Stimulated activated naive CD8-positive, alpha-beta T cell treated with anti-CD3 and anti-CD28 coated beads, Interleukin-15, Interleukin-2, amounts not matched to agents 100 ng/mL and 50 ng/mL, for 24 hours (primary cell): ENCODE data around the gene NFE2L2.
"Not testable (repeated sequence)": the region's sequence is repeated elsewhere in the genome, so short reads cannot be mapped to it uniquely, and the experiment has no call there.

Source experiments
- H3K27ac Mint-ChIP-seq: one replicate; pipeline ENCODE4 v1.8.0; 2021; ENCODE audit warnings: mild to moderate bottlenecking, mixed read lengths
- H3K27me3 Mint-ChIP-seq: one replicate; pipeline ENCODE4 v1.8.0; 2021; ENCODE audit warnings: mixed read lengths
- H3K36me3 Mint-ChIP-seq: one replicate; pipeline ENCODE4 v1.8.0; 2021; ENCODE audit warnings: low read depth, mixed read lengths
- H3K4me1 Mint-ChIP-seq: one replicate; pipeline ENCODE4 v1.8.0; 2021; ENCODE audit warnings: low read depth, mixed read lengths
- H3K4me3 Mint-ChIP-seq: one replicate; pipeline ENCODE4 v1.8.0; 2021; ENCODE audit warnings: mild to moderate bottlenecking, mixed read lengths
- H3K9me3 Mint-ChIP-seq: one replicate; pipeline ENCODE4 v1.8.0; 2021; ENCODE audit warnings: mixed read lengths

The NFE2L2 gene

DNA sequence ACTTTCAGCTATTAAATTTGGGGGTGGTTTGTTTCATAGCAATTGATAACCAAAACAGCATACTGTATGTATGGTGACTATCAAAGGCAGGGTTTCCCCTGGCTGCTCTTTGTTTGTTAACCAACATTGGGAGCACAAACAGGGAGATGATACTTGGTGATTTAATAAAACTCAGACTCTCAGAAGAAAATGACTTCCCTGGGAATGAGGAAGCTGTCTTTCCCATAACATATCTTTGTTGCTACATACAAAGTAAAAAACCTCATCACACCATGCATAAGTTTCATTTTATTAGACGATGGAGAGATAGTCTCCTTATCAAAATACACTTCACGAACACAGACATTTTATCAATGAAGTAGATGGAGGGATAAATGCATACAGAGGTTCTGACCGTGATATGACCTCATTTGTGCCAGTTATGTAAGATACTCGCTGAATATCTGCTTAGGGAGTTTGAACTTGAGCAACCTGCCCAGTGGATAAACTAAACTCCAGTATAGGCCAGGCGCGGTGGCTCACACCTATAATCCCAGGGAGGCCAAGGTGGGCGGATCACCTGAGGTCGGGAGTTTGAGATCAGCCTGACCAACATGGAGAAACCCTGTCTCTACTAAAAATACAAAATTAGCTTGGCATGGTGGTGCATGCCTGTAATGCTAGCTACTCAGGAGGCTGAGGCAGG lies 3.8 kb upstream of the NFE2L2 start:
- H3K27me3 Mint-ChIP-seq: no peaks in the 10 kb centered on the region
- no peak overlapping the region for H3K27ac Mint-ChIP-seq
- H3K9me3 Mint-ChIP-seq: no peaks in the 10 kb centered on the region
- peaks cover 1% of the 10 kb centered on the region for H3K36me3 Mint-ChIP-seq
- H3K4me3 Mint-ChIP-seq: no peak overlapping the region
- peaks cover 53% of the 10 kb centered on the region for H3K4me1 Mint-ChIP-seq

DNA sequence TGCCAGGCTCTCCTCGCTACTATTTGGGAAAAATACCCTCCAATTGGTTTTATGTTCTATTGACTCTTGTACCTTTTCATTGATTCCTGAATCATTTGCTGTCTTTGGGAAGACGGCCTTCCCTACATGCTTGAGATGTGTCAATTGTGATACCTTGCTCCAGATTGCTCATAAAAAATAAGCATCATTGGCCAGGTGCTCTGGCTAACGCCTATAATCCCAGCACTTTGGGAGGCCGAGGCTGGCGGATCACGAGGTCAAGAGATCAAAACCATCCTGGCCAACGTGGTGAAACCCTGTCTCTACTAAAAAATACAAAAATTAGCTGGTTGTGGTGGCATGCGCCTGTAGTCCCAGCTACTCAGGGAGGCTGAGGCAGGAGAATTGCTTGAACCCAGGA lies 2.4 kb upstream of the NFE2L2 start:
- H3K27ac Mint-ChIP-seq, H3K27me3 Mint-ChIP-seq, H3K9me3 Mint-ChIP-seq, H3K4me3 Mint-ChIP-seq: not testable (repeated sequence)
- peaks cover 12% of the 10 kb centered on the region for H3K36me3 Mint-ChIP-seq
- peaks cover 46% of the 10 kb centered on the region for H3K4me1 Mint-ChIP-seq

DNA sequence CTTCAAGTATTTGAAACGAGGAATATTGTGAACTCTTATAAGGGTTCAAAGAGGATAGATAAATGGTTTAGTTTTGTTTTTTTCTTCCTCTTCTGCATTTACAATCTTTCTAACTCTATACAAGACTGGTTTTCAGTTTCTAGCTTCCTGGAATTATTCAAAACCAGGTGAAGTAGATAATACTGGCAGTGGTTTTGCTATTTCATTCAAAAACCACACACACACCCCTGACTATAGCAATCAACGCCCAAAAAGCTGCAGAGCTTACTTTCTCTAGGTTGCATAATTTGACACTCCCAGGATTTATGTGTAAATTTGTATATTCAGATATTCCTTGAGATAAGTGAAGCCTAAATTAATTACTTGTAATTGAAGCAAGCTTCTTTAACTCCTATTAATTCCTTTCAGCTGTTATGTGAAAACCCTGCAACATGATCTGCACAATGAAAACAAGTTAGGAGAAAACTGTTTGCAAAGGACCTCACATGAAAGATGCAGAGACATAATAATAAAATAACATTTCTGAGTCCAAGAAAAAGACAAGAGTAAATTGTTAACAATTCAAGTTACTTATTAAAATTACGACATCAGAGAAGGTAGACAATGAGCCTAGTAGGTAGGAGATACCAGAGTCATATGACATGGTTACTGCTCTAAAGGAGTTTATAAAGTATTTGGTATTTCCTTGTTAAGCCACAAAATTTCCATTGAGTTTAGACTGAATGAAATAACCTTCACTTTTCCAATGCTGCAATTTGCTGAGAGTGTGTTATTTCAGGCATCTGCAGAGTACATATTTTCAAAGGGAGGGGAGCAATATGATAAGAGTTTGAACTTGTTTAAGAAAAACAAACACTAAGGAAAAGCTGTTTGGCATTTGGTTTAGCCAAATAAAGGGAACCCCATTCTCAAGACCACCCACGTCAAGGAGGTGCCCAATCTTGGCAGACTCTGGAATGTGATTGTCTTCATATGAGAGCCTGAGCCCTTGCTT lies 1.6 kb upstream of the NFE2L2 start:
- Mint-ChIP-seq H3K4me1 (peaks cover 54% of the 10 kb centered on the region), H3K27ac (peak overlapping the region; percentile 99), H3K36me3 (peaks cover 19% of the 10 kb centered on the region), H3K4me3 (peak overlapping the region; percentile 90), H3K9me3 (no peaks in the 10 kb centered on the region), H3K27me3 (no peaks in the 10 kb centered on the region)

DNA sequence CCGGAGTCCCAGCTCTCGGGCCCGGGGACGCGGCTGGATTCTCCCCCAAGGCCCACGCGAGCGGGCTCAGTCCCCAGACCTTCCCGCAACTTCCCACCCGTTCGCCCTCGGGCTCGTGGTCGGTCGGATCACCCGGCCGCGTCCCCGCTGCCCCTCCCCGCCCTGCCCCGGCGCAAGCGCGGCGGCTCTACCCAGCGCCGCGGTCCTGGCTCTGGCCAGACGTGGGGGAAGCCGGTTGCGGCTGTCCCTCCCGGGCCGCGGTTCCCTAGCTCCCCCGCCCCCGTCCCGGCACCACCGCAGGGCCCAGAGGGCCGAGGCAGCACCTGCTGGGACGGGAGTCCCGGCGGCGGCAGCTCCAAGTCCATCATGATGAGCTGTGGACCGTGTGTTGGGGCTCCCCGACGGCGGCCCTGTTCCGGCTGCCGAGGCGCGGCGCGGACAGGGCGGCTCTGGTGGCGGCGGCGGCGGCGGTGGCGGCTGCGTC lies 276 bp downstream of the NFE2L2 start:
- no peak overlapping the region for H3K27ac Mint-ChIP-seq
- no peaks in the 10 kb centered on the region for H3K9me3 Mint-ChIP-seq
- H3K36me3 Mint-ChIP-seq: peaks cover 33% of the 10 kb centered on the region
- H3K4me3 Mint-ChIP-seq: peak overlapping the region; percentile 96
- H3K27me3 Mint-ChIP-seq: no peaks in the 10 kb centered on the region
- peaks cover 57% of the 10 kb centered on the region for H3K4me1 Mint-ChIP-seq

DNA sequence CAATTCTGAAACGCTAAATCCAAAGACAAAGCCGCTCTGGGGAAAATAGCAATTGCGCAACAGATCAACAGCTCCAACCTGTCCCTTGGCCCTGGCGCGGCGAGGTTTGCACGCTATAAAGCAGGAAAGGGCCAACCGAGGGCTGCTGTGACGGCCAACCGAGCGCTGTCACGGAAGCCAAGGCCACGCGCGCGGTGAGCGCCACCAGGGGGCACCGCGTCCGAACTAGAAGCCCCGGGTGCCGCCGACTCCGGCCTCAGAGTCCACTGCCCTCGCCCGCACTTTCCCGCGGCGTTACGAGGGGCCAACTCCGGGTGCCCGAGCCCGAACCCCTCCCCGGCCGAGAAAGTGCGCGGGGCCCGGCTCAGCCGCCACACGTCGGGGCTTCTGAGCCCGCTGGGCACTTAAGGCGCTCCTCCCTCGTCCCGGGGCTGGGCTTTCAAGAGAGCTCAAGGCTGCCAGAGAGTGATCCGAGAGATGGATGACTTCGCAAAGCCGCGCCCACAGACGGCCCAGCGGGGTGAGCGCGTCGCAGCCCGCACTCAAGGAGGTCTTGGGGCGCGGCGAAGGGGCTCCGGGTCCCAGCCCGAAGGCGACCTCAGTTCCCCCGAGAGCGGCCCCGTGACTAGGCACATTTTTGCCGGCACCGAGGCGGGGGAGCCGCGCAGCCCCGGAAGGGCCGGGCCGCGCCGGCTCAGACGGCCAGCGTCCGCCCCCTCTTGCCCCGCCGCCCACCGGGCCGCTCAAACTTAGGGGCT lies 897 bp downstream of the NFE2L2 start:
- peak overlapping the region; percentile 96 for H3K27ac Mint-ChIP-seq
- peak overlapping the region; percentile 96 for H3K4me3 Mint-ChIP-seq
- peaks cover 38% of the 10 kb centered on the region for H3K36me3 Mint-ChIP-seq
- no peaks in the 10 kb centered on the region for H3K9me3 Mint-ChIP-seq
- peaks cover 62% of the 10 kb centered on the region for H3K4me1 Mint-ChIP-seq
- H3K27me3 Mint-ChIP-seq: no peaks in the 10 kb centered on the region

GRCh38 chr2:177262958-177263450 lies 1.5 kb downstream of the NFE2L2 start:
- H3K4me3 Mint-ChIP-seq: peak overlapping the region; percentile 96
- peak overlapping the region; percentile 96 for H3K27ac Mint-ChIP-seq
- peaks cover 44% of the 10 kb centered on the region for H3K36me3 Mint-ChIP-seq
- no peaks in the 10 kb centered on the region for H3K27me3 Mint-ChIP-seq
- peaks cover 69% of the 10 kb centered on the region for H3K4me1 Mint-ChIP-seq
- H3K9me3 Mint-ChIP-seq: no peaks in the 10 kb centered on the region

DNA sequence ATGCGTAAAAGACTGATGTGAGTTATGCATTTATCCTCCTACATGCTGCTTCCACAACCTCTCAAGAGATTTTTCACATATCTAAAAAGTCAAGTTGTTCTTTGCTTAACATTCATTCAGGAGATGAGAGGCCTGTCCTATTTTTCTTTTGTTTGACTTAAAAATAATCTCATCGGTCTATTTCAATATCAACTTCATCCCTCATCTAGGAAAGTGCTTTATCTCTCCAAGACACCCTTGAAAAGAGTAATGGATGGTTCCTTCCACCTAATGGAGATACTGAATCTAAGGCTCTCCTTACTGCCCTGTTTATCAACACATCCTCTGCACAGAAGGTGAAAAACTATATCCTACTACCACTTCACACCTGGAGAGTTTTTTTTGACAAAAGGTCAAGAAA lies 2.4 kb downstream of the NFE2L2 start:
- H3K27me3 Mint-ChIP-seq: no peaks in the 10 kb centered on the region
- no peaks in the 10 kb centered on the region for H3K9me3 Mint-ChIP-seq
- H3K27ac Mint-ChIP-seq: peak overlapping the region; percentile 91
- peak overlapping the region; percentile 96 for H3K4me3 Mint-ChIP-seq
- H3K36me3 Mint-ChIP-seq: peaks cover 52% of the 10 kb centered on the region
- peaks cover 72% of the 10 kb centered on the region for H3K4me1 Mint-ChIP-seq

- H3K27ac Mint-ChIP-seq: peak overlapping the region; percentile 91
- peak overlapping the region; percentile 96 for H3K4me3 Mint-ChIP-seq
- no peaks in the 10 kb centered on the region for H3K9me3 Mint-ChIP-seq
- peaks cover 73% of the 10 kb centered on the region for H3K4me1 Mint-ChIP-seq
- H3K27me3 Mint-ChIP-seq: no peaks in the 10 kb centered on the region
- peaks cover 56% of the 10 kb centered on the region for H3K36me3 Mint-ChIP-seq
Observed at GRCh38 chr2:177261116-177262060, 3.1 kb downstream of the NFE2L2 start.

DNA sequence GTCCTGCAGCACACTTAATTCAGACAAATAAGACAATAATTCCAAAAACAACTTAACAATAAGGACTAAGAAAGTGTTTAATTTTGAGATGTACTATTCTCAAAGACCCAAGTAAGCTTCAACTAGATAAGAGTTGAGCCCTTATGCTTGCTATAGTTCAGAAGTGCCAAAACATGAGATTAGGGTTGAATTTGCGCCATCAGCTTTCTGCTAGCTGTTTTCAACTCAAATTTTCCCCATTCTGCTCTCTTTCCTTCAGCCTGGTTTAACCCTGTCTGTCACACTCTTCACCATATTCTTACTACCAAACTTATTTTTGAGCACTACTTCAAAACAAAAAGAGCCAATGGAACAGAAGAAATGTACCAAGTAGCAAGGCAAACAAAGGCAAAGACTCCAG lies 4.1 kb downstream of the NFE2L2 start:
- Mint-ChIP-seq H3K27ac (peak overlapping the region; percentile 69), H3K36me3 (peaks cover 61% of the 10 kb centered on the region), H3K4me3 (peak overlapping the region; percentile 66), H3K4me1 (peaks cover 73% of the 10 kb centered on the region), H3K27me3 (no peaks in the 10 kb centered on the region), H3K9me3 (no peaks in the 10 kb centered on the region)

DNA sequence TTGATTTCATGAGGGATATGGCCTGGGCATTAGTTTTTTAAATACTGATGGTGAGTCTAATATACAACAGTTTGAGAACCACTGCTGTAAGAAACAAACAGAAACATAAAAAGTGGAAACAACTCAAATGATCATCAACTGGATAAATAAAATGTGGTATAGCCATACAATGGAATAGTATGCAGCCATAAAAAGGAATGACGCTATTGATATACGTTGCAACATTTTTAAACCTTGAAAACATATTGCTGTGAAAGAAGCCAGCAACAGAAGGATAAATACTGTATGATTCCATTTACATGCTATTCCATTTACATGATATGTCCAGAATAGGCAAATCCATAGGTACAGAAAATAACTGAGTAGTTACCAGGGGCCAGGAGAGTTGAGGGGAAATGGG lies 6.5 kb downstream of the NFE2L2 start:
- Mint-ChIP-seq H3K4me1 (peaks cover 90% of the 10 kb centered on the region), H3K27me3 (no peaks in the 10 kb centered on the region), H3K4me3 (peak overlapping the region; percentile 4), H3K27ac (peak overlapping the region; percentile 50), H3K36me3 (peaks cover 75% of the 10 kb centered on the region), H3K9me3 (no peaks in the 10 kb centered on the region)

GRCh38 chr2:177257471-177257870 lies 7.1 kb downstream of the NFE2L2 start:
- Mint-ChIP-seq H3K27me3 (no peaks in the 10 kb centered on the region), H3K27ac (peak overlapping the region; percentile 50), H3K9me3 (no peaks in the 10 kb centered on the region), H3K4me1 (peaks cover 96% of the 10 kb centered on the region), H3K4me3 (no peak overlapping the region), H3K36me3 (peaks cover 77% of the 10 kb centered on the region)

GRCh38 chr2:177256695-177257094 lies 7.8 kb downstream of the NFE2L2 start:
- no peaks in the 10 kb centered on the region for H3K9me3 Mint-ChIP-seq
- H3K36me3 Mint-ChIP-seq: peaks cover 78% of the 10 kb centered on the region
- no peak overlapping the region for H3K4me3 Mint-ChIP-seq
- peaks cover 97% of the 10 kb centered on the region for H3K4me1 Mint-ChIP-seq
- no peaks in the 10 kb centered on the region for H3K27me3 Mint-ChIP-seq
- H3K27ac Mint-ChIP-seq: peak overlapping the region; percentile 50

- Mint-ChIP-seq H3K27me3 (no peaks in the 10 kb centered on the region), H3K36me3 (peaks cover 78% of the 10 kb centered on the region), H3K9me3 (no peaks in the 10 kb centered on the region), H3K4me1 (peaks cover 97% of the 10 kb centered on the region), H3K27ac (peak overlapping the region; percentile 38), H3K4me3 (no peak overlapping the region)
Observed at GRCh38 chr2:177256026-177256425, 8.5 kb downstream of the NFE2L2 start.

DNA sequence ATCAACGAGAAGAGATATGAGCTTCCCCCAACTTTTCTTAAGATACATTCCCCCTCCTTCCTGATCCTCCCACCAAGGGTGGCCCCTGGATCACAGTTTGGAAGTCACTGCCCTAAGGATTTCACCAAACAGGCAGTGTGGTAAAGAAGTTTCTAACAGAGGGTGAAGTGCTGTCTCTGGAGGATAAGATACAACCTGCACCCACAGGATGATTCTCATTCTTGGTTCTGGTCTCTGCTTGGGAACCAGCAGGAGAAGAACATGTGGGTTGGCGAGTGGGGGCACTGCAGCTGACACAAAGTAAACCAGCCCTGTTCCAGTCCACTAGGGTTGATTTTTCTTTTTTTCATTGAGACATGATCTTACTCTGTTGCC lies 9.3 kb downstream of the NFE2L2 start:
- H3K27me3 Mint-ChIP-seq: no peaks in the 10 kb centered on the region
- H3K9me3 Mint-ChIP-seq: no peaks in the 10 kb centered on the region
- H3K4me1 Mint-ChIP-seq: peaks cover 97% of the 10 kb centered on the region
- no peak overlapping the region for H3K4me3 Mint-ChIP-seq
- peaks cover 78% of the 10 kb centered on the region for H3K36me3 Mint-ChIP-seq
- H3K27ac Mint-ChIP-seq: no peak overlapping the region
